Stimulated activated CD4-positive, alpha-beta T cell treated with anti-CD3 and anti-CD28 coated beads, TNF-alpha, amount 100 ng/mL, for 4 hours (primary cell): Measurements from ENCODE around the gene SH3BP5L.
"Not testable (repeated sequence)": the region's sequence is repeated elsewhere in the genome, so short reads cannot be mapped to it uniquely, and the experiment has no call there.

Source experiments
- DNase-seq, 3 experiments: peaks; one replicate each; pipeline ENCODE4 v3.0.0-alpha.2; 2020; ENCODE audit warnings: low read depth in 3 of 3

Gene SH3BP5L

DNA sequence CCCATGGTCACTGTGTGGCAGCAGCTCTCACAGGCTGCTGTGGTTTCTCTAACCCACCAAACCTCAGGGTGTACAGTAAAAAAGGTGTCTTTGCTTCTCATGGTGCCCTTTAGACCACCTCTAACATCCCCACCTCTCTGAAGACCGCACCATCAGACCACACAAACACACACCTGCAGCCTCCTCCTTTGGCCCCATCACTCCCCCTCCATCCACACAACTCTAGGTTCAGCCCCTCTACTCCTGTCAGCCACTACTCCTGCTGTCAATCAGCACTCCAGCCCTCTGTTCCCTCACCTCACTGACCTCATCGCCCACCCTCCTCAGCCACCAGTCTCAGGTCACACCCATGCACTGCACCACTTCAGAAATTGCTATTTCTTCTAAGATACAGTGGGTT, 25.7 kb upstream of the SH3BP5L start:
- no peak for DNase-seq

DNA sequence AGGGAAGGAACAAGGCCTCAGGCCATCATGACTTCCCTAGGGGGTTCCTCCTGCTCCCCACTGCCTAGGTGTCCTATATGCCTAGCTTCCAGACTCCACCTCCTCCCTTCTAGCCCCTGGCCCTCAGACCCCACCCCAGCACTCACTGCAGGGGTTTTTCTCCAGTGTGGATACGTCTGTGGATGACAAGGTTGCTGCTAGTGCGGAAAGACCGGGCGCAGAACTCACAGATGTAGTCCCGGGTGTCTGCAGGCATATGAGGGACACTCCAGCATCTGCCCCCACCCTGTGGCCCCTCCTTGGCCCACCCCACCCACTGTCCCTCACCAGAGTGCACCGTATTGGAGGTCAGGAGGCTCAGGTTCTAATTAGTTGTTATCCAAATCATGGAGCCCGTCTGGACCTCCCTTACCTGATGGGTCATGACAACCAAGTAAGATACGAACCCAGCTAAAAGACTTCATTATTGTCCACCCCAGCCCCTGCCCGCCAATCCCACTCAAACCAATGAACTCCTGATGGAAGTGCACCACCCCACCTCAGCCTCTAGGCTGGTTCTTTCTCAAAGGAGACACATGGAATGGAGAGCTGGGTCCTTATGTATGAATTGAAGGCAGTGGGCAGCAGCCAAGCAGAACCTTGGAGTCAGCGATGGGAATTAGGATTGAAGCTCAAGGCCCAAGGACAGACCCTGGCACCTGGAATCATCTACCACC, 25.0 kb upstream of the SH3BP5L start:
- DNase-seq, result no peak

DNA sequence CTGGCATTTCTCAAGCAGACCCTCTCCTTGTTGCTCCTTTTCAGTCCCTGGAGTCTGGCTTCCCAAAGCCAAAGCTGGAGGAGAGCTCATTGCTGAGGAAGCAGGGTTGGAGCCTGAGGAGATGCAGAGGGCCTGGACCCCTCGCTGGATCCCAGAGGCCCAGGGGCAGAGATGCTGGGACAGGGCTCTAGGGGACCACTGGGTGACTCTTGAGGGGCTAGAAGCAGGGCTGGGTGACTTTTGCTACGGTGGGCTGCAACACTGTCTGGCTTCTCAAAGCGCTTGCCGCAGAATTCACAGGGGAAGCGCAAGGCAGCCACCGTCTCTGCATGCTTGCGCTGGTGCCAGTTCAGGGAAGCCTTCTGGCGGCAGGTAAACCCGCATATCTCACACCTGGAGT, 24.4 kb upstream of the SH3BP5L start:
- no peak for DNase-seq

DNA sequence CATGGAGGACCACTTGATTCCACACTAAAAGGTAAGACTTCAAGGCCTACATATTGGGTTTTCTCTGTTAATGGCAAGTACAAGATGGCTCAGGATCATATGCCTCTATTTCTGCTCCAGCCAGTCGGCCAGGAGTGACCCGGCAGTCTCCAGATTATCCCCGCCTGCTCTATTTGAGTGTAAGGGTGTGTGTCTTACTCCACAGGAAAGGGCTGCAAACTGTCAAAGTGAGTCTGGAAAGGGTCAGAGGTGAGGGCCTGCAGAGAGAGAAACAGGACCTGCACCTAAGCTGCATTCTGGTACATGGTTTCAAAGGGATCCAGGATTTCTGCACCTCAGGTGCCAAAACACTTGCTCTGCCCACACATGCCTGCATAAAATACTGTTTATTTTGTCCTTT, 23.9 kb upstream of the SH3BP5L start:
- no peak for DNase-seq

DNA sequence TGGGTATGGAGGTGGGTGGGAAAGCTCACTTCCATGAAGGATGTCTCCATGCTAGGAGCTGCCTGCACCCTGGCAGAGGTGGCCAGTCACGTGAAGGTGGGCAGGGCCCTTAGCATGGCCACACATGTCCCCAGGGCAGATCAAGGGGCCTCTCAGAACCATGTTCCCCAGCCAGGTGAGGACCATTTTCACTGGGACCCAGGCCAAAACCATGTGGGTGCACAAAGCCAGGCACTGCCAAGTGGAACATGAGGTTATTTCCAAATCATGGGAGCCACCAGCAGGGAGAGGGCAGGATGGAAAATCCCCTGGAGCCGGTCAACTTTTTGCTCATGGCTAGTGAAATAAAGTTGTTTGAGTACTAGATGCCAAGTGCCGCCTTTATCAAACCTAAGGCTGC, 23.4 kb upstream of the SH3BP5L start:
- no peak for DNase-seq

DNA sequence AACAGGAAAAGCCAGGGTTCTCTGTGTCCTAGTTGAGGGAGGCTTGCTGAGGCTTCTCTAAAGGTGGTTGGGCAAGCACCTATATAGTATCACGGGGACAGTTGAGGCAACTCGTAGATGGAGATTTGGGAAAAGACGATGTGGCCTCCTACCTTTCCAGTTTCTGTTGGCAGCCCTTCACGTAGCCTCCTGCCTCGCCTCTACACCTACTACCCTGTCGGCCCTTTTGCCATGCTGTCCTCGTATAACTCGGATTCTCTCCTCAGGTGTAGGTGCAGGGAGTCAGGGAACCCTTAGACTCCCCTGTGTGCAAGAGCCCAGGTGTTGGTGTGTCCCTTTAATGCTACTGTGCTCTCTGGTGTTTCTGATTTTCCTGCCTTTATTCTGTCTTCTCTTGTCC, 22.9 kb upstream of the SH3BP5L start:
- DNase-seq, result no peak

DNA sequence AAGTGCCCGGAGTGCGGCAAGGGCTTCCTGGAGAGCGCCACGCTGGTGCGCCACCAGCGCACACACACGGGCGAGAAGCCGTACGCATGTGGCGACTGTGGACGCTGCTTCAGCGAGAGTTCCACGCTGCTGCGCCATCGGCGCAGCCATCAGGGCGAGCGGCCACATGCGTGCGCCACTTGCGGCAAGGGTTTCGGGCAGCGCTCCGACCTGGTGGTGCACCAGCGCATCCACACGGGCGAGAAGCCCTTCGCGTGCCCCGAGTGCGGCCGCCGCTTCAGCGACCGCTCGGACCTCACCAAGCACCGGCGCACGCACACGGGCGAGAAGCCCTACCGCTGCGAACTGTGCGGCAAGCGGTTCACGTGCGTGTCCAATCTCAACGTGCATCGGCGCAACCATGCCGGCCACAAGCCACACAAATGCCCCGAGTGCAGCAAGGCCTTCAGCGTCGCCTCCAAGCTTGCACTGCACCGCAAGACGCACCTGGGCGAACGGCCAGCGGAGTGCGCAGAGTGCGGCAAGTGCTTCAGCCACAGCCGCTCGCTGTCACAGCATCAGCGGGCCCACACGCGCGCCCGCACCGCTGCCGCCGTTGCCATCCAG, 22.3 kb upstream of the SH3BP5L start:
- no peak for DNase-seq

DNA sequence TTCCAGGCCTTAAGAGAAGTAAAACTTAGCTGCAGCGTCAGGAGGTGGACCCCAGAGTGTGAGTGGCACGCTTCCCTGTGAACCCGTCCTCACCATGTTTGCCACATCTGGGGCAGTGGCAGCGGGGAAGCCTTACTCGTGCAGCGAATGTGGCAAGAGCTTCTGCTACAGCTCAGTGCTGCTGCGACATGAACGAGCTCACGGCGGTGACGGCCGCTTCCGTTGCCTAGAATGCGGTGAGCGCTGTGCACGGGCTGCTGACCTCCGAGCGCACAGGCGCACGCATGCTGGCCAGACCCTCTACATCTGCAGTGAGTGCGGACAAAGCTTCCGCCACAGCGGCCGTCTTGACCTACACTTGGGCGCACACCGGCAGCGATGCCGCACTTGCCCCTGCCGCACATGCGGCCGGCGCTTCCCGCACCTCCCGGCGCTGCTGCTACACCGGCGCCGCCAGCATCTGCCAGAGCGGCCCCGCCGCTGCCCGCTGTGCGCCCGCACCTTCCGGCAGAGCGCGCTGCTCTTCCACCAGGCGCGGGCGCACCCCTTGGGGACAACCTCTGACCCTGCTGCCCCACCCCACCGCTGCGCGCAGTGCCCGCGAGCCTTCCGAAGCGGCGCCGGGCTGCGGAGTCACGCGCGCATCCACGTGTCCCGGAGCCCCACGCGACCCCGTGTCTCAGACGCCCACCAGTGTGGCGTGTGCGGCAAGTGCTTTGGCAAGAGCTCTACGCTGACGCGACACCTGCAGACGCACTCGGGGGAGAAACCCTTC, 21.7 kb upstream of the SH3BP5L start:
- no peak for DNase-seq

DNA sequence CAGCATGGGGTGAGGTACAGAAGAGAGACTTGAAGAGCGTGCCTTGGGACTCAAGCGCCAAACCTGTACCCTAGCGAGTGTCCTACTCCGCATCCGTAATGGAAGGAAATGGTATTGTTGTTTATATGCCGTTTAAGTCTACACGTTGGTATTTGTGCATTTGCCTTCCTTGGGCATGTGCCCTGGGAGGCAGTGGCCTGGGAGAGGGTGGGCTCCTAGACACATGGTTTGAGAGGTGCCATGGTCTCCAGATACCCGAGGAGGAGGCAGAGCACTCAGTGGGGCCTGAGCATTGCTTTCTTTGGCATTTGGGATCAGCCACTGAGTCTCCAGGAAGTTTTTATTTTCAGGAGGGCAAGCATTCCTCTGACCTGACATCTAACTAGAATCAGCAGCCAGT, 18.8 kb upstream of the SH3BP5L start:
- no peak for DNase-seq

DNA sequence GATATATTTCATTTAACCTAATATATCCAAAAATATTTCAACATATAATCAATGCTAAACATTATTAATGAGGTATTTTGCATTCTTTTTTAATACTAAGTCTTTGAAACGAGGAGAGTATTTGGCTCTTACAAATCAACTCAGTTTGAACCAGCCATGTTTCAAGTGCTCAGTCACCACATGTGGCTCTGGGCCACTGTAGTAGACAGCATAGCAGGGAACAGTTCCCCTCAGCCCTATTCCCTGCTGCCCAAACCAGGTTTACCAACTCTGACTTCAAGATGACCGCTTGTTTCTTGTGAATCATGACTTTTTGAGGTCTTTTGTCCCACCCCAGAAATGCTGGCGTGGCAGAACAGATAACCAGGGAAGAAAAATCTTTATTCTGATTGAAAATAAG, 18.0 kb upstream of the SH3BP5L start:
- no peak for DNase-seq

DNA sequence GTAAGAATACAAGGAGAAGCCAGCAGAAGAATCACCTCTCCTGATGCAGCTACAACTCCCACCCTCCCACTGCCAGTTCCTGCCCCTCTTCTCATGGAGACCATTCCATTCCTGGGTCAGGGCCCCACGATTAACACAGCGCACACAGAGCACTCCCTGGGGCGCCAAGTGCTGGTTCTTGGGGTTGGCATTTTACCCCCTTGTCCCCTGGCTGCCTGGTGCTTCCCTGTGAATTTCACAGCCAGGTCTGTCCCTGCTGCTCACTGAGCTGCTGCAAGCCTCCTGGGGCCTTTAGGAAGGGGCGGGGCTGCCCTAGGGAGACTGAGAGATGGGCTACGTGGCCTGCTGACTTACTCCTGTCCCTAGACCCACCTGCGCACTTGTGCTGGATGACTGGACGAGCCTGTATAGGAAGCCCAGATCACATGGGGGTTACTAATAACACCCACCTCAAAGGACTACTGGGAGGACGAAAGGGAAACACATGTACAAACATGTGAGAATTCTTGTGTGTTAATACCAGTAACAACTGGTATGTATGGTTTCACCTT, 17.1 kb upstream of the SH3BP5L start:
- DNase-seq, result no peak

DNA sequence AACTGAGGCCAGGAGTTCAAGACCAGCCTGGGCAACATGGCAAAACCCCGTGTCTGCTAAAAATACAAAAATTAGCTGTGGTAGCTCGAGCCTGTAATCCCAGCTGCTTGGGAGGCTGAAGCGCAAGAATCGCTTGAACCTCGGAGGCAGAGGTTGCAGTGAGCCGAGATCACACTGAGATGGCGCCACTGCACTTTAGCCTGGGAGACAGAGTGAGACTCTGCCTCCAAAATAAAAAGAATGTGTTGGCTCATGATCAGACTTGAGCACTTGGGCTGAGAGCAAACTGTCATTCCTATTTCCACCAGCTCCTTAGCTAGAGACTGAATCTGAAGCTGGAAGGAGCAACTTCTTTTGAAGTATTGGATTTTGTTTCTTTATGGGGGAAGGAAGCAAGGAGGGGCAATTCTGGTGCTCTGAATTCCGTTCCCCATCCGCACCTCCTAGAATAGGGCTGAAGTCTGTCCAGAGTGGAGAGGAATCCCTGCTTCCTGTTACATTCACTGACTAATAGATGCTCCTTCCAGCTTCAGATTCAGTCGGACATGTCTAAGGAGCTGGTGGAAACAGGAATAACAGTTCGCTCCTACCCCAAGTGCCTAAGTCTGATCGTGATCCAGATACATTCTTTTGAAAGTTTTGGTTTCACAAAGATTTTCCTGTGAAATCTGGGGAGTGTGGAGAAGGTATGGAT, 16.1 kb upstream of the SH3BP5L start:
- DNase-seq, result no peak

DNA sequence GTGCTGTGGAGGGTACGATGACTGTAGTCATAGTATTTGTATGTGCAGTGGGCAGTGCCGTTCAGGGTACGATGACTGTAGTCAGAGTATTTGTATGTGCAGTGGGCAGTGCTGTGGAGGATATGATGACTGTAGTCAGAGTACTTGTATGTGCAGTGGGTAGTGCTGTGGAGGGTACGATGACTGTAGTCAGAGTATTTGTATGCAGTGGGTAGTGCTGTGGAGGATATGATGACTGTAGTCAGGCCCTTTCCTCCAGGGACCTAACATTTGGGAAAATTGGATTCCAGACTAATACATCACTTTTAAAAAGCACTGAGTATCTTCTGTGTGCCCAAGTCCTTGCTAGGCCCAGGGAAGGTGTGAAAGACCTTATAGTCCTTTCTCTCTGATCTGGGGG, 15.2 kb upstream of the SH3BP5L start:
- no peak for DNase-seq

DNA sequence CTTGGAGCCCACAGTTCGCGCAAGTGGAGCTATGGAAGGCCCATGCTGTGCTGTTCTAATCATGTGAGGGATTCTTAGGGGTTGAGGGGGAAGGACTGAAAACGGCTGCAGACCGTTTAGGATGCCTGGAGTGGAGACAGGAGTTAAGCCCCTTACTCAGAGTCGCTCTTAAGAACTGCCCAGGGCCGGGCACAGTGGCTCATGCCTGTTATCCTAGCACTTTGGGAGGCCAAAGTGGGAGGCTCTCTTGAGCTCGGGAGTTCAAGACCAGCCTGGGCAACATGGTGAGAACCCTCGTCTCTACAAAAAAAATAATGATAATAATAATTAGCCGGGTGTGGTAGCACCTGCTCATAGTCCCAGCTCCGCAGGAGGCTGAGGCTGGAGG, 13.4 kb upstream of the SH3BP5L start:
- DNase-seq, result no peak

DNA sequence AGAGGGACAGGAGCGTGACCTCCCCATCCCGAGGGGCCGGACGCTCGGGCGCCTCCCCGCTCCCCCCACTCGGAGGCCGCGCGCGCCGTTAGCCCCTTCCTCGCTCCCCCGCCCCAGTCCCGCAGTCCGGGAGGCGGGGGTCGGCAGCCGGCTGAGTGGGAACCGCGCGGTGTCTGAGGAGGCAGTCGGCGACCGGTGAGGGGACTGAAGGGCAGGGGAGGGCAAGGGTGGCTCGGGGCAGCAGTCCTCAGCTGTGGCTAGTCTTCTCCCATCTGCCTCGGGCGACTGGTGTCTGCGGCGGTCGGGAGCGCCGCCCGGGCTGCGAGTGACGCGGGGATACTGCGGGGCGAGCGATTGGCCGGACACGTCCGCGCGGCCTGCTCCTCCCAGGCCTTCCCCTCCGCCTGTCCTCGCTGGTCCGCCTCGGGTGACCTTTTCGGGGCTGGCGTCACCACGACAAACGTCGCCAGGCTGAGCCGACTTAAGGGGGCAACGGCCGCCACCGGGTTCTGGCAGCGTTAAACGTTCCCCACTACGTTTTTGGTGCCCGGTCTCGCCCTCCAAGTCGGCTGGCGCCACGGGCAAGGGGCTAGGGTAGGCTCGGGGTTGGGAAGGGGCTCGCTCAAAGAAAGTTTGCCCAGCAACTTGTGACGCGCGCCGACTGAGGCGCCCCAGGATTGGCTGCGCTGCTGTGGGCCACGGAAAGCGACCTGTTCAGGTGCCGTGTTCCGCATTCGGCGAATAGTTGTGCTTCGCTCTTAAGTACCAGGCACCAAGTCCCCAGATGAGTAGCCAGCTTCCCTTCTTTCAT, 12.8 kb upstream of the SH3BP5L start:
- peak; percentile 69 to 79 (median 71) for DNase-seq

DNA sequence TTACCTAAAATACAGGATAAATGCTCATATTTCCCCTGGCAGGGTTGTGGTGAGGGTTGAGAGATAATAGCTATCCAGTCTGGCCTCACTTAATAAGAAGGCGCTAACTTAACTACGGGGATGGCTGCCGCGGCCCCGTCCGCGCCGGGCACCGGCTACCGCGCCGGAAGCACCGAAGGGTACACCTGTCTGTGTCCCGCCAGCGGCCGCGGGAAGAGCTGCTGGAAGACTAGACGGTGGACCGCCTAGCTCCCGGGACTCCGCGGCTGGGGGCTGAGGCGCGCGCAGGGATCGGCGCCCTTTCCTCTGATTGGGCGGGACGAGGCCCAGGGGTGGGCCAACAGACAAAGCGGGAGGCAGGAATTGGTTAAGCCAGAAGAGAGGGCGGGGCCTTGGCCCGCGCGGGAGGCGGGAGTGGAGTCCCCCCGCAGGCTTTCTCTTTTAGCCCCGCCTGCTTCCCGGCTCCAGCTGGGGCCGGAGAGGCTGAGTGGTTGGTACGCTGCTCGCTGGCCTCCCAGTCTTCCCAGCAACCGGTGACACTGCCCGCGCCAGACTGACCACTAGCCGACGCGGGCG, 12.2 kb upstream of the SH3BP5L start, which contains the start of gene ZNF672:
TSS of gene ZNF672 (plus strand) at position 444 of the 576 bp plus-strand sequence. CDS start 9,051 bp downstream, outside the sequence.
- peak; percentile 84 to 90 (median 89) for DNase-seq

DNA sequence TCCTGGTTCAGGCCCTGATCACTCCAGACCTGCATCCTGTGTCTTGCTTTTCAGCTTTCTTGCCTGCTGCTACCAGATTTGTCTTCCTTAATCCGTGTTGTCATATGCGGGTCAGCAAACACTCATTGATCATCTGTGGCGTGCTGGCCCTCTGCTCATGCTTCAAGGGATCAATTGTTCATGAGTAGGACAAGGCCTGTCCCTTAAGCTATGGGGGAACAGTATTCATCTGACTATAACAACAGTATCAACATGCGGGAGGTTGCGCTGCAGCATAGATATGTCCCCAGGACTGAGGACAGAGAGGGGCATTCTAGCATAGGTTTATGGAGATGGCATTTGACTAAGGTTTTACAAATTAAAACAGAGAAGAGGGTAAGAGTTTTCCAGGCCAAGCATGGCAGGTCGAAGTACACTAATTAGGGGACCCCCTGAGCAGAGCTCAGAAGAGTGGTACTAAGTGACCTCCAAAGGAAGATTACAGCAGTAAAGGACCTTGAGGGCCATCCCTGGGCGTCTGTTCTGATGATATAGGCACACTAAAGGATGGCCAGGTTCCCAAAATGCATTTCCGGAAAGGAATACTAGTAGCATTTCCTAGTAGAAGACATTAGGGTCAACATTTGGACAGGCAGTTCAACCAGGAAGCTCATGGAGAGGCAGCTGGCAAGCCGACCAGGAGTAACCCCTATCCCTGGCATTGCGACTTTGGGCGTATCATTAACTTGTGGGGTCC, 11.5 kb upstream of the SH3BP5L start:
- DNase-seq, result no peak

DNA sequence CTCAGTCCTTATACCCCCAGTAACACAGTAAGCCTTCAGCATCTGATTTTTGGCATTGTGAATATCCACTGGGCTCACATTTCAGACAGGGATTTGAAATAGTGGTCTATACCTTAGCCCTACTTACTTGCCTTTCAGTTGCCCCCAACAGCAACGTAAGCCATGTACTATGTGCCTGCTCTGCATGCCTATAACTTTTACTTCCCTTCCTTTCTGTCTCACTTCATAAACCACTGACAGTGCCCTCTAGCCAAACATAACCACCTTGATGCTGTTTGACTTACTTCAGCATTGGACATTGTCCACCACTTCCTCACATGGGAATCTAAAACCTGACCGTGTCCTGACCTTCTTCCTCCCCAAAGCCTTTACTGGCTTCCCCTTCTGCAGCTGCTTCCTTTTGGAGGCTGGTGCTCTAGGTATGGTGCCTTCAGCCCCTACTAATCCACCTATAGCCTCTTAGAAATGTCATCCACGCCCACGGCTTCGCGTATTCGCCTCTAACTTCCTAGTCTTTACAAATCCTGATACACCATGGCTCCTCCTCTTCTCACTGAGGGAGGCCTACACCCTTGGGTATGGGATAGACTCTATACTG, 8.7 kb upstream of the SH3BP5L start:
- no peak for DNase-seq

DNA sequence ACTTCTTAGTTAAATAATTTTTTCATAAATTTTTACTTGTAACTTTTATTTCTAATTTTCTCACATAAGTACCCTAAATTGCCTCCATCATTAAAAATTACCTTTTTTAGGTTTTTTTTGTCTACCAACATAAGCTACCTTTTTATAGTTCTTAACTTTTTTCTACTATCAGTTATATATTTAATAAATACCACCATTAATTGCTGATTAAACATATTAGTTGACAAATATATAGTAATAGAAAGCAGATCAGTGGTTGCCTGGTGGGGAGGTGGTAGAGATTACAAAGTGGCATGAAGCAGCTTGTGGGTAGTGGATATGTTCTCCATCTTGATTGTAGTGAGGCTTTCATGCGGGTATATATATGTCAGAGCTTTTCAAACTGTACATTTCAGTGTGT, 6.1 kb upstream of the SH3BP5L start:
- DNase-seq, result no peak

DNA sequence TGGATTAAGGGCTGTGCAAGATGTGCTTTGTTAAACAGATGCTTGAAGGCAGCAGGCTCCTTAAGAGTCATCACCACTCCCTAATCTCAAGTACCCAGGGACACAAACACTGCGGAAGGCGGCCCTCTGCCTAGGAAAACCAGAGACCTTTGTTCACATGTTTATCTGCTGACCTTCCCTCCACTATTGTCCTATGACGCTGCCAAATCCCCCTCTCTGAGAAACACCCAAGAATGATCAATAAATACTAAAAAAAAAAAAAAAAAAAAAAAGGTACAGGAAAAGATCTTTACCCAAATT, 5.0 kb upstream of the SH3BP5L start:
- not testable (repeated sequence) for DNase-seq
